CD4-positive, alpha-beta T cell treated with Interleukin-17A for 4 hours (primary cell): ENCODE results near the gene KAT7.

Experiments
- DNase-seq: peaks from one replicate; pipeline ENCODE4 v3.0.0-alpha.2; 2020; ENCODE audit warnings: mixed read lengths

KAT7 gene

DNA sequence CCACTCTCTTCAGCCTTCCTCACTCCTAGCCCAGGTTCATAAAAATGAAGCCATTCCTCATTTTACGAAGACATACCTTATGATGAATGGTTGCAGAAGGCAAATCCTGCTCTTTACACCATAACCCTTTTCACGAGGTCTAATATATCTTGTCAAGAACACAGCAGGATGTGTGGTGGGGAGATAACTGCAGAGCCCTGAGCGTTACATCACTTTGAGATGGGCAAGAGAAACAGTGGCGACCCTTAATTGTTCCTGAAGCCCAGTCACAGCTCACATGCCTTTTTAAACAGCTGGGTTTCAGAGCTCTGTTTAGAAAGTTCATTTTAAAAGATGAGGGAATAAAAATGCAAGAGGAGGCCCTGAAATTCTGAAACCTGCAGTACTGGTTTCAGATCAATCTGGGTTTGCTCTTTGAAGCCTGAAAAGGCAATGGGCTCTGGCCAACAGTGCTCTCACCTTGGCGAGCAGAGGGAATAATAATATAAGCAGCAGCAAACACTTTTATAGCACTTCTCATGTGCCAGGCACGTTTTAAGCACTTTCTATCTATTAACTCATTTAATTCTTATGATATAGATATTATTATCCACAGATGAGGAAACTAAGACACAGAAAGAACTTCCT lies 27.4 kb upstream of the KAT7 start:
- DNase-seq, result no peak

DNA sequence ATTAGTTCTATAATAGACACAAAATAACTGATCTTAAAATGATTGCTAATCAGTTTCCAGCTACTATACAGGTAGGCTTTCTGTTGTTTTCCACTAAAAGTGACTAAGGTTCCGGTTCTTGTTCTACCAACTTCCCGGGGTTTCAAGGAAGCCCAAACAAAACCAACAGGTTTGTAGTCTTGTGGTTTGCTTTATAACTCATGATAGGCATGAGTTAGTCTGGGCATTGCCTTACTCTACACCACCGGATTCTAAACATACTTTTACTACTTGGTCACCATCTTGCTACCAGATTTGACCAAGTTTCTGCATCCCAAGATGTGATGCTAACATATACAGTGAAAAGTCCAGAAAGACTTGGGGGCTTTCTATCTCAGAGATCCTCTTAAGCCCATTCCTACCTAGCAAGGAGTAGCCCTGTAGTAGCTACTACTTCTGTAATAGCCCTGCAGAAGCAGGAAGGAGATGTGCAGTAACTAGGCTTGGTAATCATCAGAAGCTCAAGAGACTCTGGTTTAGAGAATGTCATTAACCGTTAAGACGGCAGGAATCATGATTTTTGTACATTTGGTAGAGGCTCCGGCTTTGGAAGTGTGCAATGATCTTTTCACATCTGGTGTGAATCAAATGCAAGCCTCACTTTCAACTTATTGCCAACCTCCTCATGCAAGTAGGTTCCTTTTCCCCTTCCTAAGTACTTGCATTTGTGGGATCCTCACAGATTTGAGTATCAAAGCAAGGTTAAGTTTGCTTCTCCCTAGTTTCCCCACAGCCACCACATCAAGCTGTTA lies 26.1 kb upstream of the KAT7 start:
- no peak for DNase-seq

DNA sequence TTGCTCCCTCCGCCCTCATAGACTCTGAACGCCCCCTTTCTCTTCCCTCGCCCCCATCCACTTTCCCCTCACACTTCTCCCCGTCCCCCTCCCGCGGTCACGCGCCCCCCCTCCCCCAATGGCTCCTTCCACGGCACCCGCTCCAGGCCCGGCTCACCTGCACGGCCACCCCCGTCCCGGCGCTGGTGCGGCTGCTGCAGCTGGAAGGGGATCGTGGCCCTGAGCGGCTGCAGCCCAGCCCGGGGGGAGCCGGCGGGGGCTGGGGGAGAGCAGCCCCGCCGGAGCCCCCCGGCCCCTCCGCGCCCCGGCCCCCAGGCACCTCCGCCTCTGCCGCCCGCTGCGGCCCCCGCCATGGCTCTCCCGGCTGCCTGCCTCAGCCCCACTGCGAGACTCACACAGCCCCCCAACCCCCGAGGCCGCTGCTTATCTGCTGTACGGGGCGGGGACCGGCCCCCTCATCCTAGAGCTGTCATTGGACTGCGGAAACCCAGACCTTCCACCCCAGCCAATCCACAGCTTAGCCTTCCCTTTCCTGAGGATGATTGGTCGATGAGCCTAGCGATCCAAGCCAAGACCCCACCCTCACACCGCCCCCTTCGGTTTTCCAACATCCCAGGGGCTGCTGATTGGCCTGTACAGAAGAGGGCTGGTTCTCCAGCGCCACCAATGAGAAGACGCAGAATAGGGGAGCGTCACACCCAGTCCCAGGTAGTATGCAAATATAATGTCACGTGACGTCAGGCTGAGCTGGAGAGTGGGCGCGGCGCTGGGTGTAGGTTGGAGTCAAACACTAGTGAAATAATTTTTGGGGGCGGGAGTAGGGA lies 24.5 kb upstream of the KAT7 start, which contains the start of gene FAM117A:
FAM117A (minus strand) TSS at position 397 of the 824 bp plus-strand sequence; CDS start at position 353, 44 bp downstream.
- peak; percentile 95 for DNase-seq

DNA sequence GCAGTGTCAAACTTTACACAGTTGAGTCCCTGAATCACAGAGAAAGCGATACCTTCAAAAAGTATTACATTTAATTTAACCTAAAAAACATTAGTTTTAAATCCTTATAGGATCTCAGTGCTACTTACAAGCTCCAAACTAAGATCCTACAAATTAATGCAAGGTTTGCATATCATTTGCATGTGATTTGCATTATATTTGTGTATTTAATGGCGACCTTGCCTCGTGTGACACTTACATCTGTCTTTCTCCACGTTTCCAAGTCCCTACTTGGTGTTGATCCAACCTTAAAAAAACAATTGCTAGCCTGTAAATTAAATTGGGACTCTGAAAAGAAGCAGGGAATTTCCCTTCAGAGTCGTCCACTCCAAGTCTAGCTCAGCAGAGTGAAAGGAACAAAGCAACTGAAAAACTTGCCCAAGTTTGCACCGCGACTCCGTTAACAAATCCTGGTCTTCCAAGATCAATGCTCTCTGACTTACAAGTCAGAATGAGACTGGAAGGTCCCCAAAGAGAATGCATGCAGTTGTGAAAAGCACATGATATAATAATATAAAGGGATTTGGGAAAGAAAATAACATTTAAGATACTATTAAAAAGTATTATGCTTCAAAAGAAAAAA lies 23.8 kb upstream of the KAT7 start:
- DNase-seq, result no peak

DNA sequence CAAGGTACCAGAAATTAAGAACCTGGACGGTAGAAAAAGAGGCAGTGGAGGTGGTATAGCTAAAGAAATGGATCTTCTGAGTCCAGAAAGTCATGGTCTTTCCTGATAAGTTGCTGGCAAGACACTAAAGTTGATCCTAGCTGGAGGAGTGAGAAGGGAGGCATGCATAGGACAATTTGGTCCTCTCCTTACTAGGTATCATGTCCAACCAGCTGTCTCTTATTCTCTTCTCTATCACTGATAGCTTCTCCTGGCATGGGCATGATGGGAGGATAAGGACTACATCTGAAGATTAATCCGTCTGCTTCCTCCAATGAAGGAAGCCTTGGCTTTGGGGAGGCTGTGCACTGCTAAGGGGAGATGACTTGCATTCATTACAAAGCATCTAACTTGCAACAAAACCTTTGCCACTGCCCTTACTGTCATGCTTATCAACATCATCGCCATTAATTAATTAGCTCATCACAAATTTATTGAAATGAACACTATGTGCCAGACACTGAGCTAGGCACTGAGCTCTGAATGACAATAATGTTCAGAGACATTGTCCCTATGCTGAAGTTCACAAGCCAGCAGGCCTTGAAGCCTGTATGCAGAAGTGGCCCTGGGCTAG lies 21.5 kb upstream of the KAT7 start:
- DNase-seq, result no peak

DNA sequence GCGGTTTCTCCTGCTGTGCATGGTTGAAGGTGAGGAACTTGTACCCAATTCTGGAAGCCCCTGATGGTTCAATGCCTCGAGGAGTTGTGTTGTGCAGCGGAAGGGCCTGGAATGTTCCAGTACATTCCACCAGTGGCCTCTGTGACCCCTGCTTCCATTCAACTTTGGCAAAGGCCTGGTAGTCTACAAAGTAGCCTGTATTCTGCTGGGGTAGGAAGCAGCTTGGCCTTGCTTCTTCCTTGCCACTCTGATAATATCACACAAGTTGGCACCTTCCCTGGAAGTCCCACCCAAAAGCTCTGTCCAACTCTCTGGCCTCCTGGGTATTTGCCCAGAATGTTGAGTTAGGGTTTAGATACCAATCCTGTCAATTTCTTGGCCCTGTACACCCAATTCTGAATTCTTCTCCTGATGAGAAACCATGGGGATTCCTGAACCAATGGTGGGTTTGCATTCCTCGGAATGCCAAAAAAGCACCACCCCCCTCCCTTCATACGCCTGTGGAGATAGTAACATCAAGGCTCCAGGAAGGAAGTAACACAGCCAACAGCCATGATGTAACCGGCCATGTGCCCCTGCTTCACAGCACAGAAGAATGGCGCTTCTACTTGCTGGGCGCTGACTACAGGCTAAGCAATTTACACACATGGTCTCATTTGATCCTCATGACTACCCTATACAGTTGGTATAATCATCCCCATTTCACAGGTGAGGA lies 12.8 kb upstream of the KAT7 start:
- no peak for DNase-seq

DNA sequence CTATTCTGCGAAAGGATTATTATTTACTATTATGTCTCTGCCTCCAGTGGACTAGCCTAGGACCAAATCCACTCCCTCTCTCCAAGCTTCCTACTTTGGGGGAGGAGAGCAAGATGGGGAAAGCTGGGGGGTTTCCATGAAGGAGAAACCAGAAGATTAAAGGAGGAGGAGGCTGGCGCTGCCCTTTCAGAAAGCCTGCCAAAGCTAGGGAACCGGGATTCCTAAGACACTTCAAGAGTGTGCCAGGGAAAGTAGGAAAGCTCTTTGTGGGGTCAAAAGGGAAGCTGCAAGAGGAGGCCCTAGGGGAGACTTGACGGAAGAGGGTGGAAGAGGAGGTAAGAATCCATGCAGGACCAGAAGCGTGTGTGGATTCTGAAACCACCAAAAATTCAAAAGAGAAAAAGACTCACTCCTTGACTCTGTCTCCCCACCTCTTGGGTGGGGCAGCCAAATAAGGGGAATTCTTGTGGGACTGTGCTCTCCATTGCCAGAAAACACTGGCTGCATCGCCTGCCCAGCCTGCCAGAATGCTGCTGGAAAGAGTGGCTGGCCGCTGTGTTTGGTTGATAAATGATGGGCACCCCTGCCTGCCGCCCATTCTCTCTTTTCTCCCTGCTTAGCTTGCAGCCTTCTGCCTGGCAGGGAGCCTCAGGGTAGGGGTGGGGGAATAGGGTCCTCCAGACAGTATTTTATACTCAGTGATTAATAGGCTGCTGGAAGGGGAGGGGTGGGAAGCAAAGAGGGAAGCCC lies 11.8 kb upstream of the KAT7 start:
- no peak for DNase-seq

DNA sequence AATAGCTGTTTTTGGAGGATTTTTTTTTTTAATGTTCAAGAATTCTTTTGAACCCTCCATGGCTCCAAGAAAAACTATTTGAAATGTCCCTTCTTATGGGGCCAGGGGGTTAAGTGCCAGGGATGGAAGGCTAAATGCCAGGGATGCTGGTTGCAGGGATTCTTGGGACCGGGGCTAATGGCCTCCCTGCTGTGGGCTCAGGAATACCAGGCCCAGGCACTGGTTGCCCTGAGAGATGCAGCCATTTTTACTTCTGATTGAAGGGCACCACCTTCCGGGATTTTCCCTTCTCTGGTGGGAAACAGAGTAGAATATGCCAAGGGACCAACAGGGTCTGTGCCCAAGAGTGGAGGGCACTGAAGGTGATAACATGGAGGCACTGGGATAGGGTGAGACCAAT lies 10.9 kb upstream of the KAT7 start:
- DNase-seq, result no peak

DNA sequence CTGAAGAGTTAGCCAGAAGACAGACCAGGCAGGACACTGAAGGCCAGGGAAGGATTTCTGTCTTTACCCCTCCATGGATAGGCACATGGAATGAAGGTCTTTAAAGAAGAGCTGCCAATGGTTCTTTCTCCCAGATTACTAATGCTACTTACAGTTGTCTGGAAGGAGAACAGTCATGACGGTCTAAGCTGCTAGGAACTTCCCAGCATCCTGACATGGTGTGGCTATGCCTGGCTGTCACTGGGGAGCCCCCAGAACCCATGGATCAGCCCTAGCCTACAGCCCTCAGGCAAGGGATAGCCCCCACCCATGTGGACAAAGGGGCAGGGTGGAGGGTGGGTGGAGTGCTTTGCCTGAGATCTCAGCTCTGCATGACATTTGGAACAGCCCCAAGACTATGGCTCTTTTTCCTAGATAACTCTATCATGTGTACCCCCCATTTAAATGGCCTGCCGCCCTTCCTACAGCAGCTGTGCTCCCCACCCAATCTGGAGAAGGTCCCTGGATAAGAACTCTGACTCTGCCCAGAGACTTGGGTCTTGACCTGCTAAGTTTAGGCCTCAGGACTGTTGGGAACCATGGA lies 9.2 kb upstream of the KAT7 start:
- DNase-seq, result no peak

DNA sequence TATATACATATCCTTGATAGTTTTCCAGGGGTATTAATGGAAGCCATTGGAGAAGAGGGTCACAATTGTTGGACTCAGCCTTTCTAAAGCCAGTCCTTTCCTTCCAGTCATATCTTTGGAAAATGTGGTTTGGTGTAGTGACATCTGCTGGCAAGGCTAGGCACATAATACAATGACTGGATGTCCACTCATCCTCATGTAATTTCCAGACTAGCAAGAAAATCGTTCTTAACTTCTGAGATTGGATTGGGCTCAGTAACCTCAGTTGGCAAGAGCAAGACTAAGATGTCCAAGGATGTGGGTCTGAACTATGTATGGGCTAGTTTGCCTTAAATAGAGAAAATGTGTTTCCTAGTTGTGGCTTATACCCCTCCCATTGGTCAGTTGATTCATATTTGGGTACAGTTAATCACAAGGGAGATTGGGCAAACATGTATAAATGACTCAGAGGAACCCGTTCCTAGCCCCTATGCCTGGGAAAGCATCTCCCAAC lies 8.7 kb upstream of the KAT7 start:
- peak; percentile 55 for DNase-seq

DNA sequence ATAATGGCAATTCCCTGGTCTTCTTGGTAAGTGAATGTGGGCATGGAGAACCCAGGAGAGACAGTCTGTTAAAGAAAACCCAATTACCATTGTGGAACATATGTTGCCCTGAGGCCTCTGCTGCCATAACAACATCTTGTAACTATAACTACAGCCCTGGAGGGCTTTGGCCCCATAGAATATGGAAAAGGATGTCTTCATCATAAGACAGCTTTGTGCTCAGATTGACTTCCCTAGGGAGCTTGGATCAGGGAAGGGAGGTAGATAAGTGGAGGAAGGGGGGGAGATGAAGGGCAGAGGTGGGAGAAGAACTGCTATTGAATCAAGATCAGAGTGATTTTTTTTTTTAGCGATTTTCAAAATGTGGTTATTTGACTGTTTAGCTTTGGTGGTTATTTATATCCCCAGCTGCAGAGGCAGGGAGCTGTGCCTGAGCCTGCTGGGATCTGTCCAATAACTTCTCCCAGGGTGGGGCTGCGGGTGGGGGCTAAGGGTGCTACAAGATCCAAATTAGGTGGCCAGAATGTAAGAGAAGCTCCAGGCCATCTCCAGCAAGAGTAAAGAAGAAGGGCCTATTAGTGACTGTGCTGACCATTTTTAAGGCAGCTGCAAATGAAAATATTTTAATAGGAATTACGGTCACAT lies 5.3 kb upstream of the KAT7 start:
- no peak for DNase-seq

DNA sequence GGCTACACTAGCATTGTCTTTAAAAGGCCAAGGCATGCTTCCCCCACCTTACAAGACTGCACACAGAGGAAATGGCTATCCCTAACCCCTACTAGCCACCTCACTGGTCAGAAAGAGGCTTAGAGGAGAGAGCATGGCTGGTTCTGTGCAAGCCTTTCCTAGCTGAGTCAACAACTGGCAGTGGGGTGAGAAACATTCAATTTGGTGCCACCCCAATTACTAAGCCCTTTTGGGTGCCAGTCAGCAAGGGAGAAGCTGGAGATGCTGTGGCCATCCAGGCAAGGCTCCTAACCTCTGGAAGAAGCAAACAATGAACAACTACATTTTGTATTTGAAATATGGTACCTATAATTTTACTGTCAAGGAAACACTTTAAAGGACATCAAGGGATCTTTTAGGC lies 4.7 kb upstream of the KAT7 start:
- no peak for DNase-seq

DNA sequence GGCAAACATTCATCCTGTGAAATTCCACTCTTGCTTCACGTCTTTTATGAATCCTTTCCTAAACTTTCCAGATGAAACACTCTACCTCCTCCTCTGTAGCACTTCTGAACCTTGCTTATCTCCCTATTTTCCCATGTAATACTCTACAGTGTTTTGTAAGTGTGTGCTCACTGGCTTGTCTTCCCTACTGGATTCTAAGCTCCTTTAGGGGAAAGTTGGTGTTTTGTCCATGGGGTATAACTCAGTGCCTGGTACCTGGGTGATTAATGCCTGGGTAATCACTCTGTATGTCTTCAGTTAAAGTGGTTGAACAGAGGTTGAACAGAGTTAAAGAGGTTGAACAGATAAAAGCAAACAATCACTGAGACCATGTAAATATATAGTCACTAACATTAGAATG lies 3.8 kb upstream of the KAT7 start:
- DNase-seq, result no peak

DNA sequence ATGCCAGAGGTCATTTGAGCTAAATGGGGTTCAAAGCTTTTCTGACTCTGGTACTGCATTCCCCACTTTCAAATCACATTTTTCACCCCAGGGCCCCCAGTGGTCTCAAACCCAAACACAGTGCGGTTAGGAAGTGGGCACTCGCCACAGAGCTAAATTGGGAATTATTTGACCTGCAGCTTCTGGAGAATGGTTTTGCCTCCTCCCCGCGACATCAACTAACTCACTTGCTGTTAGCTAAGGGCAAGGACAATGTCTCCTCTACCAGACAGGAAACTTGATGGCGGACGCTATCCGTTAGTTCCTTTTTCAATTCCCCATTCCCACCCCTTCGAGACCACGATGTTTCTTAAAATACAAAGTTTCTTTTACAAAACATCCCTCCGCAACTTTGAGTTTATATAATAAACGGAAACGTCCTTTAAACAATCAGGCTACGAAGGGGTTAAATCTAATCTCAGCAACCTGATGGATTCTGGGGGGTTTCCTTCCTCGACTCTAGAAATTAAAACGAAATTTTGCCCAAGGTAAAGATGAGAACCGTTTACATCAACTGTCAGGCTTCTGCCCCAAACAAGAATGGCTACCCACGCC lies 500 bp upstream of the KAT7 start:
- peak; percentile 33 for DNase-seq

DNA sequence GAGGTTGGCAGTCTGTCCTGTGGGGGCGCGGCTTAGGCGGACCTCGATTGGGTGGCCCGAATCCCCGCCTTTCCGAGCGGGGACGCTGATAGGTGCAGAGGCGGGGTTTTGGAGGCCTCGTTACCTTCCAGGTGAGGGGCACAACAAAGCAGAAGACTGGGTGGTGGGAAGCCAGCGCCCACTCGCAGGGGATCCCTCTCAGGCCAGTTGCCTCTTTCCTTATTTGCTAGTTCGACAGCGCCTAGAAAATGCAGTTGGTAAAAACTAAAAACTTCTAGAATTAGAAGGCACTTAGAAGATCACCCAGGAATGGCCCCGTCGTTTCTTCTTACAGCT lies 730 bp downstream of the KAT7 start:
- no peak for DNase-seq

DNA sequence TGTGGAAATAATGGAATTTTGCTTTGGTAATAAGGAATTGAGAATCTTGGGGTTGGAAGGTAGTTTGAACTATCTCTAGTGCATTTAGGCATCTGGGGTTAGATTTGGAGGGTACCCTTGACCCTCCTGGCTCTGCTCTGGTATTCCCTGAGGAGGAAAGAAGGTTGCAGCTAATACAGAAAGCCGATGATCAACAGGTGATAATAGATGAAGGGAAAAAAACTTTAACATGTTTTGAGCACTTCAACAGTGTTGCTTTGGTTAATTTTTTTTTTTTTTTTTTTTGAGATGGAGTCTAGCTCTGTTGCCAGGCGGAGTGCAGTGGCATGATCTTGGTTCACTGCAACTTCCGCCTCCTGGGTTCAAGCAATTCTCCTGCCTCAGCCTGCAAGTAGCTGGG lies 4.8 kb downstream of the KAT7 start:
- DNase-seq, result no peak

DNA sequence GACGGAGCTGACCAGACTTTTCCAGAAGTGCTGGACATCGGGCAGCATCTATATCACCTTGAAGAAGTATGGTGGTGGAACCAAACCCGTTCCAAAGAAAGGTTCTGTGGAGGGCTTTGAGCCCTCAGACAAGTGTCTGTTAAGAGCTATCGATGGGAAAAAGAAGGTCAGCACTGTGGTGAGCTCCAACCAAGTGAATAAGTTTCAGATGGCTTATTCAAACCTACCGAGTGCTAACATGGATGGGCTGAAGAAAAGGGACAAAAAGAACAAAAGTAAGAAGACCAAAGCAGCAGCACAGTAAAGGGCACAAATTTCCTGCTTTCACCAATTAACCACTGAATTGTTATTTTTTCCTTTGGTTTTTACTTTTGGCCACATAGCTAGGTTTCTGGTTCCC lies 6.9 kb downstream of the KAT7 start:
- no peak for DNase-seq

DNA sequence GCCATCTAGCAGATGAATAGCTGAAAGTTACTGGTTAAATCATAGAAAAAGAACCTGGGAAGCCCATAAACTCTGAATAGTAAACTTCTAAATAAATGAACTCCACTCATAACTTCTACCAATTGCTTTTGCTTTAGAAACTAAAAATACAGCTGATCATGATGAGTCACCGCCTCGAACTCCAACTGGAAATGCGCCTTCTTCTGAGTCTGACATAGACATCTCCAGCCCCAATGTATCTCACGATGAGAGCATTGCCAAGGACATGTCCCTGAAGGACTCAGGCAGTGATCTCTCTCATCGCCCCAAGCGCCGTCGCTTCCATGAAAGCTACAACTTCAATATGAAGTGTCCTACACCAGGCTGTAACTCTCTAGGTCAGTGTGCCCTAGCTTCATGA lies 9.7 kb downstream of the KAT7 start:
- DNase-seq, result no peak

DNA sequence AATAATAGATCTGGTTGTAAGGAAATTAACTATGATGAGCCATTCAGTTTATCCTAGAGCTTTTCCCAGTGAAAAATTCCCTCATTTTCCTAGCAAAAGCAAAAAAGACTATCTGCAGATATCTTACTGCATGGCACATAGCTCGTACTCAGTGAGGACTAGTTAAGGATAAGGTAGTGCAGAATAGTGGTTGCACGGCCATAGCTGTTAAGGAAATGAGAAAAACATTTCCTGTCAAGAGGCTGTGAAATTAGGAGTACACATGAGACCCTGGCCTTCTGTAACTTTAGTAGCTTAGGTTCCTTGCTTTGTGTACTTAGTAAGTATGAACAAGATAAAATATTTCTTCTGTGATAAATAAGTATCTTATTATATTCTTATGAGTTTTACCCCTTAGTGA lies 10.3 kb downstream of the KAT7 start:
- DNase-seq, result no peak

DNA sequence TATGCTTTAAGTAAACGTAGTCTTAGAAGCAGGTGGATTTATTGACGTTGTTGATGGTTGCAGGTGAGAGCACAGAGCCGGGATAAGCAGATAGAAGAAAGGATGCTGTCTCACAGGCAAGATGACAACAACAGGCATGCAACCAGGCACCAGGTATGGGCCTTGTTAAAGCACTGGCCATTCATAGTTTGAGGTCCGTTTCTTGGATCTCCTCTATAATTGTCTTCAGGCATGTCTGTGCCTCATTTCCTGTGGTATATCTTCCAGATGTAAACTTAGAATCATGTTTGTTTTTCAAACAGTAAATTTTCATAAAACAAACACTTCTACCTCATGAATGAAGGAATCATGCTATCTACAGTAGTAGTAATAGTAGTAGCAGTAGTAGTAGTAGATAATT lies 20.6 kb downstream of the KAT7 start:
- DNase-seq, result no peak
